Memory B cell (primary cell): ENCODE data around the gene GIT2.

Source experiments
- ATAC-seq: fragments of 150-1000 bp; cut with Tn5 transposase; 2 replicates; pipeline ENCODE4 v1.10.0; 2021; ENCODE audit warnings: low read depth, mild to moderate bottlenecking, moderate library complexity
- DNase-seq, 2 donors: peaks; one replicate each; pipeline ENCODE4 v3.0.0; 2022; ENCODE audit warnings: low spot score in 2 of 2
- H3K27ac Mint-ChIP-seq: one replicate; pipeline ENCODE4 v1.8.0; 2022; ENCODE audit warnings: mild to moderate bottlenecking, moderate library complexity, mixed read lengths
- H3K27me3 Mint-ChIP-seq: one replicate; pipeline ENCODE4 v1.8.0; 2022; ENCODE audit warnings: mixed read lengths
- H3K36me3 Mint-ChIP-seq: one replicate; pipeline ENCODE4 v1.8.0; 2022; ENCODE audit warnings: mild to moderate bottlenecking, mixed read lengths
- H3K4me1 Mint-ChIP-seq: one replicate; pipeline ENCODE4 v1.8.0; 2022; ENCODE audit warnings: mixed read lengths
- H3K4me3 Mint-ChIP-seq: one replicate; pipeline ENCODE4 v1.8.0; 2022; ENCODE audit warnings: mild to moderate bottlenecking, moderate library complexity, mixed read lengths
- H3K9me3 Mint-ChIP-seq: one replicate; pipeline ENCODE4 v1.8.0; 2022; ENCODE audit warnings: mixed read lengths

The GIT2 gene

GRCh38 chr12:109953656-109954055 is 42.5 kb downstream of the GIT2 start:
- Mint-ChIP-seq H3K27ac (peak overlapping the region; percentile 76), H3K36me3 (peaks cover 28% of the 10 kb centered on the region), H3K9me3 (no peaks in the 10 kb centered on the region), H3K27me3 (no peaks in the 10 kb centered on the region), H3K4me3 (no peak overlapping the region), H3K4me1 (peaks cover 13% of the 10 kb centered on the region)
- ATAC-seq = no peak
- DNase-seq = no peak

GRCh38 chr12:109952873-109953272 is 43.3 kb downstream of the GIT2 start:
- Mint-ChIP-seq H3K27ac (peak overlapping the region; percentile 76), H3K4me1 (peaks cover 17% of the 10 kb centered on the region), H3K36me3 (peaks cover 33% of the 10 kb centered on the region), H3K9me3 (no peaks in the 10 kb centered on the region), H3K27me3 (no peaks in the 10 kb centered on the region), H3K4me3 (peak overlapping the region; percentile 1)
- DNase-seq (no peak), ATAC-seq (no peak)

DNA sequence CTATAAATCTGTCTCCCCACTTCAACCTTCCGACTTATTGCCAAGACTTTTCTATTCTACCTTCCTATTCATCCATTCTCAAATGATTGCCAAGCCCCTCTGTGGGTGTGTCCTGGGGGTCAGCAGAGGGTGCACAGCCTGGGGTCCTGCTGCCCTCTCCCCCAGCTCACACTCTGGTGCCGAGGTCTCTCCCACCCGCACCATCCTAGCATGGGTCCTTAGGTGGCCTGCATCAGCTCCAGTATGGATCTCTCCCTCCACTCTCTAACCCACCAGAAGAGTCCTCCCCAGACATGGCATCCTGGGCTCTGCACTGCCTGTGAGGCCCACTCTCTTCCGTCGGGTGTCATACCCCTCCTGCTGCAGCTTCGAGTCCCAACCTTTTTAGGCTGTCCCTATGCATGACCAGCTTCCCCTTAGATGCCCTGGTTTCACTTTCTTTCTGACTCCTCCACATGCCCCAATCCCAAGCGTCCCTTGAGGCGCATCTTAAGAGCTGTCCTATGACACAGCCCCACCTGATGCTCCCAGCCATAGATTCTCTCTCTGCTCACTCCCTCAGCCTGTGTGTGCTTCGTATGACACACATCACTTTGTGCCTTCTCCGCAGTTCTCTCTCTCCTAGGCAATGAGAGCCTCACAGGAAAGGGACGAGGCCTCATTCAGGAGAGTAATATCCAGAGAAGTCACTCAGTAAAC is 43.9 kb downstream of the GIT2 start:
- Mint-ChIP-seq H3K27ac (peak overlapping the region; percentile 76), H3K27me3 (no peaks in the 10 kb centered on the region), H3K4me1 (peaks cover 21% of the 10 kb centered on the region), H3K4me3 (peak overlapping the region; percentile 1), H3K36me3 (peaks cover 32% of the 10 kb centered on the region), H3K9me3 (no peaks in the 10 kb centered on the region)
- DNase-seq (peak in 1 of 2 donors; percentile 32), ATAC-seq (peak; percentile 95)

DNA sequence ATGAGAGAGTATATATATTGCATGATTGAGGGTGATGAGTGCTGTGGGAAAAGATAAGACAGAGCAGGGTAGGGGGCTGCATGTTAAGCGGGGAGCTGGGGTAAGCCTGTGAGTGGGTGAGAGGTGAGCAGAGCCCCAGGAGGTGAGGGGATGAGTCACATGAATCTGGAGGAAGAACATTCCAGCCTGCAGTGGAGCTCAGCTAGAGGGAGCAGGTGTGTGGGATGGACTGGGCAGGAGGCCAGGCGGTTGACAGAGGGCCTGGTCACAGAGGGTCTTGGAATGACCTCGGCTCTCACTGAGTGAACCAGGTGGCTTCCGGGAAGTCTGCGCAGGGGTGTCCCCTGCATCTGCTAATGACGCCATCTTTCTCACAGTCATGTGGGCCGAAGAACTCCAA is 44.4 kb downstream of the GIT2 start:
- H3K27ac Mint-ChIP-seq = peak overlapping the region; percentile 71
- H3K36me3 Mint-ChIP-seq = peaks cover 35% of the 10 kb centered on the region
- no peaks in the 10 kb centered on the region for H3K9me3 Mint-ChIP-seq
- H3K4me1 Mint-ChIP-seq = peaks cover 25% of the 10 kb centered on the region
- no peak for DNase-seq
- no peaks in the 10 kb centered on the region for H3K27me3 Mint-ChIP-seq
- no peak overlapping the region for H3K4me3 Mint-ChIP-seq
- no peak for ATAC-seq

DNA sequence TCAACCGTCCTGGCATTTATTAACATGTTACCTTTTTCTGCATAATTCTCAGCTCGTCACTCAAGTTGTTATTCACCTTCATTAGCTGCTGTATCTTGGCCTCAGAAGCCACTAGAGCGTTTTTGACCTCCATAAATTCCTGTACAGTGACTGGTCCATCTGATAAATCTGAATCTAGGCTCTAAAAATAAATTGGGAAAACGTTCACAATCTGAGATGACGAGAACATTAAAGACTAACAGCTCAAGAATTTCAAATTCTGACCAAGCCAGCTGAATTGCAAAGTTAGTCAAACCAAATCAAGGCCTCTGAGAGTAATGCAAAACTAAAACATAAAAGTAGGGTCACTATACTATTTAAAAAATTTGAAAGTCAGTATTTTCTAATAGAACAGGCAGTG is 45.0 kb downstream of the GIT2 start:
- Mint-ChIP-seq H3K27ac (peak overlapping the region; percentile 71), H3K27me3 (no peaks in the 10 kb centered on the region), H3K36me3 (peaks cover 39% of the 10 kb centered on the region), H3K4me1 (peaks cover 25% of the 10 kb centered on the region), H3K4me3 (no peak overlapping the region), H3K9me3 (no peaks in the 10 kb centered on the region)
- DNase-seq = no peak
- no peak for ATAC-seq

GRCh38 chr12:109950625-109951024 is 45.5 kb downstream of the GIT2 start:
- Mint-ChIP-seq H3K27me3 (no peaks in the 10 kb centered on the region), H3K9me3 (no peaks in the 10 kb centered on the region), H3K4me1 (peaks cover 25% of the 10 kb centered on the region), H3K27ac (peak overlapping the region; percentile 17), H3K36me3 (peaks cover 38% of the 10 kb centered on the region), H3K4me3 (no peak overlapping the region)
- no peak for ATAC-seq
- no peak for DNase-seq

DNA sequence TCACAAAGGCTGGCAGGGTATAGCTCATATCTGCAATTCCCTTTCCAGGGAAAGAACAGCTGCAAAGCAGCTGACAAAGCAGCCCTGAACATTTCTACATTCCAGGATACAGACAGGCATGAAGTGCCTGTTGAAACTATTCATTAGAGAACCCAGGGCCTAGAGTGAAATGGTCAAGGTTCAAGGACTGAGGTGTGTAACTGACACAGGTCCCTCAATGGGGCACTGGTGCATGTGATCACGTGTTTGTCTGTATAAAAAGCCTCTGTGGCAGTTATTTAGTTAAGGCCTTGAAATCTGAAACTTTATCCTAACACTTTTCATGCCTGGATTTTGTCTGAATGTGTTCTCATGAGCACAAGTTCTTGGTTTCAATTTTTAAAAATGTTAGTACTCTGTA is 47.1 kb downstream of the GIT2 start:
- Mint-ChIP-seq H3K4me1 (peaks cover 25% of the 10 kb centered on the region), H3K36me3 (peaks cover 39% of the 10 kb centered on the region), H3K4me3 (no peak overlapping the region), H3K9me3 (no peaks in the 10 kb centered on the region), H3K27ac (peak overlapping the region; percentile 41), H3K27me3 (no peaks in the 10 kb centered on the region)
- DNase-seq (no peak), ATAC-seq (no peak)

- Mint-ChIP-seq H3K36me3 (peaks cover 37% of the 10 kb centered on the region), H3K27ac (peak overlapping the region; percentile 76), H3K27me3 (no peaks in the 10 kb centered on the region), H3K4me3 (no peak overlapping the region), H3K4me1 (peaks cover 23% of the 10 kb centered on the region), H3K9me3 (no peaks in the 10 kb centered on the region)
- ATAC-seq (no peak), DNase-seq (no peak)
Observed at GRCh38 chr12:109948368-109948767, 47.8 kb downstream of the GIT2 start.

GRCh38 chr12:109947521-109947920 is 48.6 kb downstream of the GIT2 start:
- ATAC-seq = peak; percentile 31
- DNase-seq = no peak

GRCh38 chr12:109946913-109947312 is 49.3 kb downstream of the GIT2 start:
- Mint-ChIP-seq H3K9me3 (no peaks in the 10 kb centered on the region), H3K4me3 (no peak overlapping the region), H3K4me1 (peaks cover 12% of the 10 kb centered on the region), H3K27me3 (no peaks in the 10 kb centered on the region), H3K36me3 (peaks cover 30% of the 10 kb centered on the region), H3K27ac (peak overlapping the region; percentile 76)
- DNase-seq (no peak), ATAC-seq (no peak)

More at GRCh38 chr12:109947521-109947920, 48.6 kb downstream of the GIT2 start:
- Mint-ChIP-seq H3K4me1 (peaks cover 17% of the 10 kb centered on the region), H3K27ac (peak overlapping the region; percentile 76), H3K9me3 (no peaks in the 10 kb centered on the region), H3K27me3 (no peaks in the 10 kb centered on the region), H3K36me3 (peaks cover 36% of the 10 kb centered on the region), H3K4me3 (no peak overlapping the region)

- peaks cover 12% of the 10 kb centered on the region for H3K4me1 Mint-ChIP-seq
- no peaks in the 10 kb centered on the region for H3K27me3 Mint-ChIP-seq
- DNase-seq (no peak), ATAC-seq (no peak)
- no peaks in the 10 kb centered on the region for H3K9me3 Mint-ChIP-seq
- H3K36me3 Mint-ChIP-seq = peaks cover 28% of the 10 kb centered on the region
- H3K4me3 Mint-ChIP-seq = no peak overlapping the region
- peak overlapping the region; percentile 76 for H3K27ac Mint-ChIP-seq
Observed at GRCh38 chr12:109946505-109946904, 49.7 kb downstream of the GIT2 start.

DNA sequence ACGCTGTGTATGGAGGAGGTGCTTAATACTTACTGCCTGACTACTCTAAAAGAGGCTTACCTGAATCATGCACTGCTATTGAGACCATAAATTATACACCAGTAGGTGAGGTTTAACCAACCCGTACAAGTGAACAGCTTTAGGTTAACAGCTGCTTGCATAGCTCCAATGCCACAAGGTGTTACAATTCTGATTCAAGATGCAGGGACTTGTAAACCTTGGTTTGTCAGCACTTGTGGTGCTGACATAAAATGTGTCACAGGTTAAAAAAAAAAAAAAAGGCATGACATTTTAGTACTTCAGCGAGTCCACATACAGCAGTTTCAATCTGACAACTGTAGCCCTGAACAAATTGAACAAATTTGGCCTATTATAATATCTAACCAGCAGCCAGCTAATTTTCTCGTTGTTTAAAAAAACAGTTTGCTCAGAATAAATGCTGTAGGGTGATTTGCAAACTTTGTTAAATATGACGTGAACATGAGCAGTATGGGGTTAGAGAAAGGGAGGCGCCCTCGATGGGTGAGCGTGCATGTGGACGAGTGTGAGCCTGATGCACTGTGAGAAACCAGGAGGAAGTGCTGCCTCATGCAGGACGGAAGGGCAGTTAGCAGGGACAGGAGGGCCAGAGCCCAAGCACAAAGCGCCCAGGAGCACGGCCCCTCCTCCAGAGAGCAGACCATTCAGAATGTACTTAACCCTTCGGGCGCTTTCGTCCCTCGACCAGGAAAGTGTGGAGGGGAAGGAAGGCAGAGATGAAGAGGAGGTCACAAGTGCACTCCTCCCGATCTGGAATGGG is 51.4 kb downstream of the GIT2 start:
- H3K36me3 Mint-ChIP-seq = peaks cover 23% of the 10 kb centered on the region
- H3K27me3 Mint-ChIP-seq = no peaks in the 10 kb centered on the region
- no peak overlapping the region for H3K27ac Mint-ChIP-seq
- ATAC-seq (no peak), DNase-seq (no peak)
- peaks cover 14% of the 10 kb centered on the region for H3K4me1 Mint-ChIP-seq
- H3K9me3 Mint-ChIP-seq = no peaks in the 10 kb centered on the region
- no peak overlapping the region for H3K4me3 Mint-ChIP-seq

GRCh38 chr12:109943811-109944210 is 52.4 kb downstream of the GIT2 start:
- no peaks in the 10 kb centered on the region for H3K9me3 Mint-ChIP-seq
- no peak for DNase-seq
- no peak for ATAC-seq
- no peak overlapping the region for H3K27ac Mint-ChIP-seq
- H3K27me3 Mint-ChIP-seq = no peaks in the 10 kb centered on the region
- no peak overlapping the region for H3K4me3 Mint-ChIP-seq
- peaks cover 23% of the 10 kb centered on the region for H3K36me3 Mint-ChIP-seq
- peaks cover 14% of the 10 kb centered on the region for H3K4me1 Mint-ChIP-seq

GRCh38 chr12:109940339-109940923 is 55.7 kb downstream of the GIT2 start:
- ATAC-seq (no peak), DNase-seq (no peak)
- Mint-ChIP-seq H3K4me3 (no peak overlapping the region), H3K27me3 (no peaks in the 10 kb centered on the region), H3K9me3 (no peaks in the 10 kb centered on the region), H3K27ac (peak overlapping the region; percentile 1), H3K4me1 (peaks cover 2% of the 10 kb centered on the region), H3K36me3 (peaks cover 25% of the 10 kb centered on the region)
